SH-SY5Y (cell line): Measurements from ENCODE around the gene ELMO1.

Experiments
- GATA2 ChIP-seq: IDR thresholded peaks from 2 replicates; pipeline ENCODE4 v1.6.1; 2011; ENCODE audit warnings: mild to moderate bottlenecking, low read depth, low read length
- GATA3 ChIP-seq: IDR thresholded peaks from 2 replicates; pipeline ENCODE4 v1.6.1; 2011; ENCODE audit warnings: low read depth, mild to moderate bottlenecking, low read length, moderate library complexity

DNA sequence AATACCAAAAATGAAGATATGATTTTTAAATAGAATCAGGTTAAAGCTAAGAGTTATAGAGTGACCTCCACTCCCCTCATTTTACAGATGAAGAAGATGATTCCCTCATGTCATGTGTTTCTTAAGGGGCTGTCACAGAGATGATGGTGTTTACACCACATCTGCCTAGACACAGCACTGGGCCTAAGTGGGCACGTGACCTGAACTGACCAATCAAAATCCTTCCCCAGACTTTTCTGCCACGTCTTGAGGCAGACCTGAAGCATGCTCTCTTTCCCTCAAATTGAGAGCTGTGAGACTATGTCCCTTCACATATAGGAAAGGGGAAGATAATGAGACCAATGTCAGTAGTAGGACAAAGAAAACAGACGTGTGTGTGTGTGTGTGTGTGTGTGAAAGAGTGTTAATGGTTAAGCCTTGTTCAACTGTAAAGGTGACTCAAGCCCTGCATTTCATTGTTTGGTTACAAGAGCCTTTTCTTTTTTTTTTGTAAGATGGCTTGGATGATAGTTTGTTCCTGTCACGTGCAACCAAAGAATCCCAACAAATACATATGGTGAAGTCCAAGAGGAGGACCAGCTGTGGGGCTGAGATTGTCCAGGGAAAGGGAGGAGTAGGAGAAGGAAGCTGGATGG is 551.6 kb downstream of the ELMO1 start:
- TF ChIP-seq GATA2 (no peak), GATA3 (no peak)
